Stimulated activated CD8-positive, alpha-beta memory T cell treated with anti-CD3 and anti-CD28 coated beads, Interleukin-12 subunit alpha, Interleukin-12 subunit beta, amount 100 ng/mL, for 24 hours (primary cell): ENCODE results near the gene PRKCA.
"Not testable (repeated sequence)": the region's sequence is repeated elsewhere in the genome, so short reads cannot be mapped to it uniquely, and the experiment has no call there.

Experiments
- DNase-seq: peaks from one replicate; pipeline ENCODE4 v3.0.0-alpha.2; 2020; ENCODE audit errors: extremely low read depth

PRKCA gene

DNA sequence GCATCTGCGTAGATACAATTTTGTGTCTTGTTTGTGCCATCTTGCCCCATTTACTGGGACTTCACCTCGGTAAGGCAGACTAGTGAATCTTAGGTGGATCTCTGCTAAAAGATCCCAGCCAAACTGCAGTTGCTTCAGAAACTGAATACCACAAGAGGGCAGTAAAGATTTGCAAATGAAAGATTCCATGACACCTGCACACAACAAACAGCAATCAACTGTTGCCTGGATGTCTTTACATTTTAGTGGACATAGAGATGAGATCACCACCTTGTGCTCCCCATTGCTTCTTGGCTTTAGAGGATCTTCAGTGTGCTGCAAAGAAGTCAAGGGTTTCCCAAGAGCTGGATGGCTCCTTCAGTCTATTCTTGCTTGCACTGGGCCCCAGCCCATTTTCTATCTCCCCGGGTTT lies 413.3 kb downstream of the PRKCA start:
- no peak for DNase-seq

DNA sequence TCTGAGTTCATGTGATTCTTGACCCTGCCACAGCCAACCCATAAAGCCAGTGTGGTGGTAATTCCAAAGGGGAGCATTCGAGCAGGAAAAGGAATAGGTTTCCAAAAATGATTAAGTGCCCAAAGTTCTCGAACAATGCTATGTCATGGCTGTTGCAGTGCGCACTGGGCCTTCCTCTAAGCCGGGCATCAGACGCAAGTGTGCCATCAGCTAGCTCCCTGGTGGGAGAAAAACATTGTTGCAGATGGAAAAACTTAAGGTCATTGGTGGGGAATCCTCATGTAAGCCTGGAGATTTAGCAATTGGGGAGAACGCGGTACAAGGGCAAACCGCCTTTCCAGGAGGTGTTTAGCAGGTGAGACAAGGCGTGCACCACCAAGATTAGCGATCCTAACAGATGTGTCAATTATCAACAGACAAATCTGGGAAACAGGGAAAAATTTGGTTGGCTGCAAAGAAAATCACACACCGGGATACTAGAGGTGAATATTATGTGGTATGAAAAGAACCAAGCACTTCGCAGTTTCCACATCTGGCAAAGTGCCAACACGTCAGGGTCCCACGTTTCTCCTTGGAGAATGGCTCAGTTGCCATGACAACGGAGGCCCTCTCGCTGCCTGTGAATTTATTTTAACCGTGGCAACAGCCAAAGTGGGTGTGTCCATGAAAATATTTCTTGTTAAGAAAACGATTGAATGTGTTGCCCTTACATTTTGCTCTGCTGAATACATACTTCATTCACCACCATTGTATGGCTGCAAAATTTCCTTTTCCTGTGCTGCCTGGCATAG lies 414.0 kb downstream of the PRKCA start:
- DNase-seq = no peak

DNA sequence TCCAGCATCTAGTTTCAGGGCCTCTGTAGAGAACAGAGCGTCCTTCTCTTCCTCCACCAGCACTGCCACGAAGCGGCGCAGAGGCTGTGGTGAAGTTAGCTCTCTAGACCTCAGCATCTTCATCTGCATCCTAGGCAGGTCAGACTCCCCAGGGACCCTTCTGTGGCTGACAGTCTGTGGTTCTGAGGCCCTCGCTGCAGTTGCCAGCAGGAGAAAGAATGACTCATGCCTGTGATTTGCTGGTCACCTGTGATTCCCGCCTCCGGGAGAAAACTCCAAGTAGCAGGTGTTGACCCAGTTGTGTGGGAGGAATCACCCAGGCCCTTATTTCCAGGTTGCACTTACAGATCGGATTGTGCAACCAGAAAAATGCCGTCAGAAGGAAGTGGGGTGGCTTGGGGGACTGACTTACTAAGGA lies 415.2 kb downstream of the PRKCA start:
- DNase-seq = no peak

DNA sequence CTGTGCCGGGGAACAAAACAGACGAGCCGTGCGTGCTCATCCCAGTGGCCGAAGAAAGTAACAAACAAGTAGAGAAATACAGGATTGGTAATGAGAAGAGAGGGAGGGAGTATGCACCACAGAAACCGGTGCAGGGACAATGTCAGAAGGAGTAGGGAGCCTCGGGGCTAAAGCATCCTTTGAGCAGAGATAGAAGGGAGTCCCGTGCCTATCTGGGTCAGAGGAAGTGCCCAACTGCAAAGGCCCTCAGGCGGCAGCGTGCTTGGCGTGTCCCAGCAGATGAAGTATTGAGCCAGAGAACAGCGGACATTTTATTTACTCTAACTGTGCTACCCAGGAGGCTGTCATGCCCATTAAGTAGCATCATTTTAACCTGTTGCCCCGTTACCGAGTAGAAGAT lies 417.6 kb downstream of the PRKCA start:
- DNase-seq = no peak

DNA sequence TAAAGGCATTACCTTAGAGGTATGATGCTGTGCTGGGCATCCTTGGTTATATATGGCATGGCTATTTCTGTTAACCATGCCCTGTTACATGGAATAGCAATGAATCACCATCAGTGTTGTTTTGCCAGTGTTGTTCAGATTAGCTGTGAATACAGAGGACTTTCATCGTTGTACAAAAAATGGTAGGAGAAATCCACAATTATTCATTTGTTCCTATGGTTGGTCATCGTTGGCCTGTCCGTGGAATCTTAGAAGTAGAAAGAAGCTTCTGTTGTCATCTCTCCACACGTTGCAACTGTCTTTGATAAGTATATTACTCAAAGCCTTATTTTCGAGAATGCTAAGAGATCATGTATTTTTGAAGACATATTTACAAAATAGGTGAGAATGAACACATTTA lies 418.2 kb downstream of the PRKCA start:
- DNase-seq = no peak

DNA sequence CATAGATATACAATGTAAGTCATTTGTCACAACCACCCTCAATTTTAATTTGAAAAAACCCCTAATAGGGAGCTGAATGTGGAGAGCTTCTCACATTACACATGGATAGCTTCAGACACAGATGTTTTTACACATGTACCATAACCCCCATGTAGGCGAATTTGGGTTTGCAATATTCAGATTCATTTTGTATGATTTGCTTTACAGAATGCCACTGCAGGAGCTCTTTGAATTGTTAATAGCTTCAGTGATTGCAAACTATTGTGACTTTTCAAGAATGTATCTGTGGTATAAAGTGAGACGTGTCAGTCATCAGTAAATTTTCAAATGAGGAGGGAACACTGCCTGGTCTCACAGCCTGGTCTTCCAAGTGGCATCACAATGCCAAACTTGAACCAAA lies 419.9 kb downstream of the PRKCA start:
- DNase-seq = no peak

DNA sequence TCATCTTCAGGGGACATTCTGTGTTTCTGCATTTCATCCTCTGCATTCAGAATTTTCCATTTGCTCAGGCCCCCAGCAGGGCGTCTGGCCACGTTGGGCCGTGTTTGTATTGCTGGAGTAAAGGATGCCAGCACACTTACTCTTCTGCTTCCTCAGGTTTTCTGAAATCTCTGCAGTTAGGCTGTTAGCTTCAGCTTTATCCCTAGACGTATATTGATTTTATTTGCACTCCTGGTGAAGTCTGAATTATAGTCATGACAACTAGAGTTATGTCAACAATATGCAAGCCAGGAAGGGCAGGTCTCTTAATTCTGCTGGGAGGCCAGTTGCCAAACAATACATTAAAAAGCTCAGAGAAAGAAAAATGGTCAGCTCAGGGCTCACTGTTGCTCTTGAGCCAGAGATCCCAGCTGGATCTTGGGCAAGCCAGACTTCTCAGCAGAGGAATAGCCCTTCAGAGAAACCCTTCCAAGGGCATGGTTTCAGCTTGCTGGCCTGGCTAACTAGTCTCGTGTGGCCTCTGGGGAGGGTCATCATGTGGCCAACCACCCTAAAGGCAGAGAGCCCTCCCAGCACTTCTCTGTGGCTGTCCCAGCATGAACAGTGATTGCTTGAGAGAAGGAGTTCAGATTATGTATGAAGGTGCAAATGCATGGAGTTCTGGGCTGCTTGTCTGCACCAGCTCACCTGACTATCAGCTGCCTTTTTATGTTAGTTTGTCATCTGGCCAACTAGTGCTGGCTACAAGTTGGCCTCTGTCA lies 422.3 kb downstream of the PRKCA start:
- no peak for DNase-seq

DNA sequence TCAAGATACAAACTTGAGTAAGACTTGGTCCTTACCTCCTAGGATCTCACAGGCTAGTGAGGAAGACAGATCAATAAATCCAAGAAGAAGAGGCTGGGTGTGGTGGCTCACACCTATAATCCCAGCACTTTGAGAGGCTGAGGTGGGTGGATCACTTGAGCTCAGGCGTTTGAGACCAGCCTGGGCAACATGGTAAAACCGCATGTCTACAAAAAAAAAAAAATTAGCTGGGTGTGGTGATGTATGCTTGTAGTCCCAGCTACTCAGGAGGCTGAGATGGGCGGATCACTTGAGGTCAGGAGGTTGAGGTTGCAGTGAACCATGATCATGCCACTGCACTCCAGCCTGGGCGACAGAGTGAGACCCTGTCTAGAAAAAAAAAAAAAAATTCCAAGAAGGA lies 423.0 kb downstream of the PRKCA start:
- DNase-seq = not testable (repeated sequence)

DNA sequence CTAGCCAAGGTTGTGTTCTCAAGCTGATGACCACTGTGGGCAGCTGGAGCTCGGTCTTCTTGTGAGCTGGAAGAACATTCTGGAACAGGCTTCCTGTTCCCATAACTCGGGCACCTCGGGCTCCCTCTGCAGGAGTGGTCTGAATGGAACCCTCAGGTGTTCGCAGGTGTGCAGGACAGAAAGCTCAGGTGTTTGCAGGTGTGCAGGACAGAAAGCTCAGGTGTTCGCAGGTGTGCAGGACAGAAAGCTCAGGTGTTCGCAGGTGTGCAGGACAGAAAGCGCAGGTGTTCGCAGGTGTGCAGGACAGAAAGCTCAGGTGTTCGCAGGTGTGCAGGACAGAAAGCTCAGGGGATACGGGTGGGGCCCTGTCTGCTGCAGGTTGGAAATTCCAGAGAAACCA lies 423.5 kb downstream of the PRKCA start:
- no peak for DNase-seq

DNA sequence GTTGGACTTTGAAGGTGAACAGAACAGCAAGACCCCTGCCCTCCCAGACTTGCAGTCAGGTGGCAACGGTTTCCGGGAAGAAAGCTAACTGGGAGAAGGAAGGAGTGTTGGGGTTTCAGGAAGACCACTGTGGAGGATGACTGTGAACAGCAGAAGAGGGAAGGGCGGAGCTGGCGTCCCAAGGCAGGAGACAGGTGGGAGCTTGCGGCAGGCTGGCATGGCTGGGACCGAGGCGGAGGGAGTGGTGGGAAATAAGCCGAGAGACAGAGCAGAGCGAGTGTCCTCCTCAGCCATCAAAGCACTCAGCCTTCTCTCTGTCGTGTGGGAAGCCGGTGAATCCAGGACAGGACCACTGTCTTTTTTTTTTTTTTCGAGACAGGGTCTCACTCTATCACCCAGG lies 424.0 kb downstream of the PRKCA start:
- DNase-seq = no peak

DNA sequence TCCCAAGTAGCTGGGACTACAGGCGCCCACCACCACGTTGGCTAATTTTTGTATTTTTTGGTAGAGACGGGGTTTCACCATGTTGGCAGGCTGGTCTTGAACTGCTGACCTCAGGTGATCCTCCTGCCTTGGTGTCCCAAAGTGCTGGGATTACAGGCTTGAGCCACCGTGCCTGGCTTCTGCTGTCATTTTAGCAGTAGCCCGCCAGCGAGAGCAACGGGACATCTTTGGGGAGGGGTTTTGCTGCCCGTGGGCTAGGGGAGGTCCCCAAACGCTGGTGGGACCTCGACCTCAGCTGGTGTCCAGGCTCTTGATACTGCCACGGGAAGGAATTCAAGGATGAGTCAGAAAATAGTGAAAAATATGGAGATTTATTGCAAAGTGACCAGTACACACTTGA lies 424.4 kb downstream of the PRKCA start:
- DNase-seq = no peak

DNA sequence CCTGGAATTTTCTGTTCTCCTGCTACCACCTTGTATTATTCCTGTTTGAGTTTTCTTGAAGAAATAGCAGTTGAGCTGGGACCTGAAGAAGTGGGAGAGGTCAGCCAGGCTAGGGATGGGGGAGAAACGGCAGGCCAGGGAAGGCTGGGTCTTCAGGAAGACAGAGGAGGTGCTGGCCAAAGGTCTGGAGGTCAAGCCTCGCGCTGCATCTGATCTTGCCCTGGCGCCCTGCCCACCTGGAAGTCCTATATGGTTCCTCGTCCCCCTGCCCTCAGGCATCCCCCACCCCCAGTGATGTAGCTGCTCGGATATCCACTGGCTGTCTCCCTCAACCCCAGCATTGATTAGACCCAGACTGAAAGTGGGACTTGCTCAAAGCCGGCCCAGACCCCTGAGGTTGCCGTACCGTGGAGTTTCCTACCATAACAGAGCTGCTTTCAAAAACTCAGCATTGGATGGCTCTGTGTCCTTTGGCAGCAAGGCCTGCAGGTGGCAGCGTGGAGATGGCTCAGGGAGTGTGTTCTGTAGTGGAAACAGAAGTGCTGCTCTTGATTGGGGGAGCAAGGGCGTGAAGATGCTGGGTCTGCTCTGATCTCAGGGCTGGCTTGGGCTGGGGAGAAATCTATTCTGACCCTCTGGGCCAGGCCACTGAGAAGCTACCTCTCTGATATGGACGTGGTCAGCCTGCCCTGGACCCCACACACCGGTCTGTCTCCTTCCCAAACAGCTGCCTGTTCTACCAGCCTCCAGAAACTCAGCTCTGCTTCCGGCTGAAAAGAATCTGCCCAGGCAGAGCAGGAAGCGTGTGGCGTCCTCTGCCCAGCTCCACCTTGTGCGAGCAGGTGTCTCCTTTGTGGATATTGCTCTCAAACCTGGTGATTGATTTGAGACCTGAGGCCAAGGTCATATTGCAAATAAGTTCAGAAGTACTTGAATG lies 425.5 kb downstream of the PRKCA start:
- DNase-seq = peak; percentile 17

DNA sequence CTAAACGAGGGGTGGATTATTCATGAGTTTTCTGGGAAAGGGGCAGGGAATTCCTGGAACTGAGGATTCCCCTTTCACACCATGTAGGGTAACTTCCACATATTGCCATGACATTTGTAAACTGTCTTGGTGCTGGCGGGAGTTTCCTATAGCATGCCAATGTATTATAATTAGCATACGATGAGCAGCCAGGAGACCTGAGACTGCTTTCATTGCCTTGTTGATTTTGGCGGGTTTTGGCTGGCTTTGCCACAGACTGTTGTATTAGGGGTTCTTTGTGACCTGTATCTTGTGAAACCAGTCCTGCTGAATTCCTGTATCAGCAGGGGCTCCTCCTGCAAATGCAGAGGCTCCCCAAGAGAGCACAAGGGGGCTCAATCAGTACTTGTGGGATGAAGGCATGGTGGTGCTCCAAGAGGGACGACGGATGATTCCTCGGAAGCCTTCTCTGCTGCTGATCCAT lies 428.1 kb downstream of the PRKCA start:
- DNase-seq = no peak

DNA sequence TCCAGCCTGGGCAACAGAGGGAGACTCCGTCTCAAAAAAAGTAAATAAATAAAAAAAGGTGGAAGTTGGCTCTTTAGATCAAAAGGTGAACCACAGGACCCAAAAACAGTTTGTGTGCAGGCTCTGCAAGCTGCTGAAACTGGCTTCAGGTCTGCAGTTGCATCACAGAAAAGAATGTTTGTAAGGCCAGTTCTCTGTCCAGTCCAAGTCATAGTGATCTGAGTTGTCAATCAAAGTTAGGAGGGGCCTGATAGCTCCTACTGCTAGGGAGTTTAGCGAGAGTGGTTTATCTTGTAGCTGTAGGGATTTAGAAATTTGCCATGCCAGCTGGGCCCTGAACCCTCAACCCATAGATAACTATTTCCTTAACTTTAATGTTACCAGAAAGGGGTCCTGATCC lies 431.3 kb downstream of the PRKCA start:
- DNase-seq = no peak

DNA sequence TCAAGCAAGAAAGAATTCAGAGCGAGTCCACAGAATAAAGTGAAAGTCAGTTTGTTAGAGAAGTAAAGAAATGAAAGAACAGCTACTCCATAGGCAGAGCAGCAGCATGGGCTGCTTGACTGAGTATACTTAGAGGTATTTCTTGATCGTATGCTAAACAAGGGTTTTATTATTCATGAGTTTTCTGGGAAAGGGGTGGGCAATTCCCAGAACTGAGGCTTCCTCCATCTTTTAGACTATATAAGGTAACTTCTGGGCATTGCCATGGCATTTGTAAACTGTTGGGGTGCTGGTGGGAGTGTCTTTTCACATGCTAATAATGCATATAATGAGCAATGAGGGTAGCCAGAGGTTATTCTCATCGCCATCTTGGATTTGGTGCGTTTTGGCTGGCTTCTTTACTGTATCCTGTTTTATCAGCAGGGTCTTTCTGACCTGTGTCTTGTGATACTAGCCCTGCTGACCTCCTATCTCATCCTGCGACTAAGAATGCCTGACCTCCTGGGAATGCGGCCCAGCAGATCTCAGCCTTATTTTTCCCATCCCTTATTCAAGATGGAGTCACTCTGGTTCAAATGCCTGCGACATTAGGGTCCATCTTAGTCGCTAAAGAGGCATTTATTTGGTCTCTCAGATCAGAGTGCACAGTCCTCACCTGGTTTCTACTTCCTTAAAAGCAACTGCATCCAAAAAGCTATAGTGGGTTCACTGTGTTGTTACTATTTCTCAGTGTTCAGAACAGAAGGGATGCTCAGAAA lies 432.0 kb downstream of the PRKCA start:
- DNase-seq = no peak

DNA sequence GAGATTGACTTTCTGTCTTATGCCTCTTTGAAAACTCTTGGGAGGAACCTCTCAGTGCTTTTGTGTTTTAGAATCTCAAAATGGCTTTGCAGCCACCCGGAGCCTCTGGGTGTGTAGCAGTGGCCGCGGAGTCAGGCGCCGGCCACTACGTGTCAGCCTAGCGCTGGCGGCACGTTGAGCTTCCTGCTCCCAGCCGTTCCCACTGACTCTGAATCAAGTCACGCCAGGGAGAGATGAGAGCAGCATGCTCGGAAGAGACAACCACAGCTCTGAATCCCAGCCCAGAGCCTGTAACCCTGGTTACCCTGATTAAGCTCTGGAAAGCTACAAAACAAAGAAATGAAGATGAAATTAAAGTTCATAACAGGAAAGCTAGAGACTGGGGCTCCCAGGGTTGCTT lies 435.1 kb downstream of the PRKCA start:
- DNase-seq = no peak

DNA sequence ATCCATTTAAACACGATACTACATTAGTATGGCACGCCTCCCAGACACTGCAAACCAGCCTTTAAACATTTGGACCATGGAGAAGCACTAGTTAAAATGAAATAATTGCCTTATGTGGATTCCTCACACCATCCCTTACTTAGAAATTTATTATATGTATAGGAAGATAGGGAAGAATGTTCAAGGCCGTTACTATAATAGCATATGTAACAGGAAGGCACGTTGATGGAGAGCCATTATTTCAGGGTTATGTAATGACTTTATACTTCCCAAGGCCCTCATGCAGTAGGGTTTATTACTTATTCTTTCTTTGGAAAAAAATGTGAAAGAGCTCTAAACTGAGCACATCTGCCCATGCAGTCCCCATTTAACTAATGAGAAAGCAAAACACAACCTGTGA lies 435.9 kb downstream of the PRKCA start:
- no peak for DNase-seq

DNA sequence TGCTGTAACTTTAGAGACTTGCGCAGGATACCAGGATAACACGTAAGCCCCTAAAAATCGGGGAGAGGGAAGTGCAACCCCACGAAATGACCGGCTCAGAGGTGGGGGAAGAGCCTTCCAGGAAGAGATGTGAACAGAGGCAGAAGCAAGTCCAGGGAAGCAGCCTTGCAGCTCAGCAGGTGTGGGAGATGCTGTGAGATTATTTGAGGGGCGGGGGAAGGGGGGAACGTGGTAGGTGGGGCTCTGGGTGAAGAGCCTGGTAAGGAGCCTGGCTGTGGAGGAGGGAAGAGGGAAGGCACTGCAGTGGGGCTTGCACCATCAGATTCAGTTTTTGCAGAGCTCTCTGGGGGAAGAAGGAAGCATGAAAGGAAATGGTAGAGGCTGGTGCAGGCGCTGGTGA lies 437.1 kb downstream of the PRKCA start:
- DNase-seq = no peak

DNA sequence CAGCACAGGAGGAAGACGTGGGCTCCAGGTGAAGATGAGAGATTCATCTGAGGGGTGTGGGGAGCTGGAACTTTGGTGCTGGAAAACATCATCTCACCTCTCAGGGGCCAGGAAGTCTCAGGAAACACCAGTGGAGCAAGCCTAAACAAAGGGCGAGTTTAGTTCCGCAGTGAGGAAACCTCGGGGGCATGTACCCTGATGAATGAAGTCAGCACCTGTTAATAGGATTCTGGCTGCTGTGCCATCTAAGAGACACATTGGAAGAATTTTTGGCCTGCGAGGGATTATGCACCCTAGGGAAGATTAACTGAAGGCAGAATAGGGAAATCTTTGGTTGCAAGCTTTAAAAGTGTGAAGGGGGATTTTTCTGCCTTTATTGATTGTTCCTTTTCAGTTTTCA lies 437.8 kb downstream of the PRKCA start:
- DNase-seq = no peak

DNA sequence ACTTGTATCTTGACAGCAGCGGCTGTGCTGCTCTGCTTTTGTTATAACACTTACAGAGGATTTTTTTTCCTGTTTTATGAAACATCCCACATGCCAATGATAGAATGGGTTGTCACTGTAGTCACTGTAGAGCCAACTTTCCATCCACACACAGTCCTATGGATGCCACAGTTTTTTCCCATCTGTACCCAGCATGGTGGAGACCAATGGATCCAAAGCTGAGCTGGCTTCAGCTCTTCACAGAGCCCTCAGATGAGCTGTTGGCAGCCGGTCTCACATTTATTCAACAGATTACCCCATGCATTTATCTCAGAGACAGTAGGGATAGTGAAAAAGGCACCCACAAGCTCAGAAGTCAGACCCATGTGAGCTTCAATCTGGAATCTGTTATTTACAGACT lies 441.1 kb downstream of the PRKCA start:
- no peak for DNase-seq

DNA sequence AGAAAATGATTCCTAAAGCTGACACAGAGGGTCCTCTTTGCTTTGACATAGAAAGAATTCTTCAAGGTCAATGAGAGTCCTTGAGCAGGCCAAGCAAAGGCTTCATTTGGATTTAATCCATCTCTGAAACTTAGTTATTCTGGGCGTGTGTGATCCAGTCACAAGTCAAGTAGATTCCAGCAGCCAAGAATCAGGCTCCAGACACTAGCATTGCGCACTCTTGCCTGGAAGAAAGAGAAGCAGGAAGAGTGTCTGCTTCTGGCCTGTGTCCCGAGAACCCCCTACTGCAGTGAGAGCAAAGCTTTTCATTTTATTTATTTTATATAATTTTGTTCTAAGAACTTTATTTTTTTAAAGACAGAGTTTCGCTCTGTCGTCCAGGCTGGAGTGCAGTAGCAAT lies 444.3 kb downstream of the PRKCA start:
- no peak for DNase-seq
